ENCODE data around the gene LRRTM4.
"Not testable (repeated sequence)": the region's sequence is repeated elsewhere in the genome, so short reads cannot be mapped to it uniquely, and the experiment has no call there.

LRRTM4 gene

GRCh38 chr2:76839826-76840225 lies 682.4 kb downstream of the LRRTM4 start:
- DNase-seq: no peak

GRCh38 chr2:76829374-76830234 lies 692.6 kb downstream of the LRRTM4 start:
- no peak for DNase-seq

DNA sequence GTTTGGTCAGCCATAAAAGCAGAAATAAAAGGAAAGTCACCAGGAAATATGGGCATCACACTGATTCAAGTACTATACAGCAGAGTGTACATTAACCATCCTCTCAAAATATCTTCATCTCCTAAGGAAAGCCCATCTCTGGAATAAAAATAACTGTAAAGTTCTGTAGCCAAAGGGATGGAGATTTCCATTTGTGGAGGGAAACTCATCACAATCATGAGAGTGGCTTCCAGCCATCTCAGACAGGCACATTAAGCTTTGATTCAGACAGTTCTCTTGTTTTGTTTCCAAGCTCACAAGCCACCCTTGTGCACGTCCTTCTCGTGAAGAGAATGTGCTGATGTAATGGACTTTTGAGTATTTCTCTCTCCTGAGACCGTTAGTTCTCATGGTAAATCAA lies 695.5 kb downstream of the LRRTM4 start:
- DNase-seq: no peak

DNA sequence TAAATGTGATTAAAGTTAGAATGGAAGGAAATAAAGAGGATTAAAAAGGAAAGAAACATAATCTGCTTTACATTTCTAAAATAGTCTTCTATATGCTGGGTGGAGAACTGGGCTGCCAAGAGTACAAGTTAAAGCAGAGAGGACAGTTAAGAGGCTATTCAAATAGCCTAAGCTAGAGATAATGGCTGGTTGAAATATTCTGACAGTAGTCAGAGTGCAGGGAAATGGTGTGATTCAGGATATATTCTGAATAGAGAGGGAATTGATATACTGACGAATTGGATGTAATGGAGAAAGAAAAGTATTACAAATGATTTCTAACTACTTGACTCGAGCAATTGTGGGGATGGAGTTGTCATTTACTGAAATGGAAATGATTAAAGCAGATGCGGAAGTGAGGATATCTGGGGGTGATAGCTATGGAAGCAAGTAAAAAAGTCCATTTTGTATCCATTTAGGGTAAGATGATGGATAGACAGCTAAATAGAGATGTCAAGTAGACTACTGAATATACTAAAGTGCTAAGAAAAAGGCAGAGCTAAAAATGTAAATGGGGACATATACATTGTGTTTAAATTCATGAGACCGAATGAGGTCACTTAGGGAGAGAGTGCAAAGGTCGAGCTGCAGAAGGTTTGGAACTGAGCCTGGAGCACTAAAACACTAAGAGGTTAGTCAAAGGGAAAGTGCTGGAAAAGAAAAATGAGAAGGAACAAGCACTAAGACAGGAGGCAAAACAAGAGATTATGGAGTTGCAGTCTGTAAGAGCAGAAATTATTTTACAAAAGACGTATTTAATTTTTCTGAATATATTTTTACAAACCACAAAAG lies 696.8 kb downstream of the LRRTM4 start:
- no peak for DNase-seq

GRCh38 chr2:76821731-76822130 lies 700.4 kb downstream of the LRRTM4 start:
- DNase-seq: no peak

DNA sequence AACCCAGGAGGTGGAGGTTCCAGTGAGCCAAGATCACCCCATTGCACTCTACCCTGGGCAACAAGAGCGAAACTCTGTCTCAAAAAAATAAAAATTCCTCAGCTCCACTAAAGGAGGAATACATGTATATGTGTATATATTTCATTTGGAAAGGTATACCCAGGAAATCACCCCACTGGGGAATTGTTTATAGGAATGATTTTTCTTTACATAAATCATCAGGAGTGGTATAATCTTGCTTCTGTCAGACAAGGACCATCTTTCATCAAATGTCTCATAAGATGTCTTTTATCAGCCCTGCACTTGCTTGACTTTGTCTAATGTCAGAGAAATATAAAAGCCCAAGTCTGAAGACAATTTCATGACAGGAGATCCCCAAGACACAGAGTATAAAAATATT lies 709.1 kb downstream of the LRRTM4 start:
- DNase-seq: no peak

DNA sequence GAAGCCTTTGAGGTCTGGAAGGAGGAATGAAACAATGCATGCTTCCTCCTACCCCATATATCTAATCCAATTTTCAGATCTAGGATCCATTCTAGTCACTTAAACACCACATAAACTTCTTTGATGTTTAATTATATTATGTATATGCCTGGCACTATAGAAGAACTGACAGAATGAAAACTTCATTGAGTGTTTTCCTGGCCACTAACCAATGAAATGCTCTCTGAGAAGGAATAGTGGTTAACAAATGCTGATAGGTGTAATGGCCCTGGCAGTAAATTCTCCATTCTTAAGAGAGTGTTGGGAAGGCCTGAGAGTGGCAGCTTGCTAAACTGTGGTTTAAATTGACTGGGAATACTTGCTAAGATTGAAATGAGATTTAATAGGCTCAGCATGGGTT lies 710.0 kb downstream of the LRRTM4 start:
- no peak for DNase-seq

DNA sequence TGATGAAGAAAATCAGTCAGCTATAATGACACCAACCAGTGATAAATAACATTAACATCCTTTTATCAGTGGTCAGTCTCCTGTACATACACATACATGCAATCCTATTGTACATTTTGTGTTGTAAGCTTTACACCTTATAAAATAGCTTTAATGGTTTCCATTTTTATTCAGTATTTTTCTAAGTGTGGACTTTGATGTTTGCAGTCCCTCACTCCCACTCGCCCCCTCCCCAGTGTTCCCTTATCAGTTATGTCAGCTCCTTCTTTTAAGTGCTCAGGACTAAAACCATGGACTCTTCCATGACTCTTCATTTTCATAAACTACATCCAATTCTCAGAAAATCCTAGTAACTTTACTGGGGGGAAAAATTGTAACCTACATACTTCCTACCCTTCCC lies 713.0 kb downstream of the LRRTM4 start:
- no peak for DNase-seq

DNA sequence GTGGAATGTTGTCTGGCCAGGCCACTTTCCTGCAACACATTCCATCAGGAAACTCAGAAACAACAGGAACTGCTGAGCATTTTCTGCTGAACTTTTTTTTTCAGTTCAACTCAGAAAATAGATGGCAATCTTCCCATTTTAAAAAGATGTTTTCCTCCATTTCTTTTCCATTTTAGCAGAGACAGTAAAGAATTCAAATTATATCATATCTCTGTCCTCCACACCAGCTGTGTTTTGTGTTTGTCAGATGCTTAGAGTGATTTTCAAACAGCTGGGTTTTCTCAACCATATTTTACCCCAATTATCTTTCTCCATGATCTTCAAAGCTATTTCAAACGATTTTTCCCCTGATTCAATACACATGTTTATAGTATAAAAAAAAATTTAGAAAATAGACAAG lies 713.4 kb downstream of the LRRTM4 start:
- no peak for DNase-seq

DNA sequence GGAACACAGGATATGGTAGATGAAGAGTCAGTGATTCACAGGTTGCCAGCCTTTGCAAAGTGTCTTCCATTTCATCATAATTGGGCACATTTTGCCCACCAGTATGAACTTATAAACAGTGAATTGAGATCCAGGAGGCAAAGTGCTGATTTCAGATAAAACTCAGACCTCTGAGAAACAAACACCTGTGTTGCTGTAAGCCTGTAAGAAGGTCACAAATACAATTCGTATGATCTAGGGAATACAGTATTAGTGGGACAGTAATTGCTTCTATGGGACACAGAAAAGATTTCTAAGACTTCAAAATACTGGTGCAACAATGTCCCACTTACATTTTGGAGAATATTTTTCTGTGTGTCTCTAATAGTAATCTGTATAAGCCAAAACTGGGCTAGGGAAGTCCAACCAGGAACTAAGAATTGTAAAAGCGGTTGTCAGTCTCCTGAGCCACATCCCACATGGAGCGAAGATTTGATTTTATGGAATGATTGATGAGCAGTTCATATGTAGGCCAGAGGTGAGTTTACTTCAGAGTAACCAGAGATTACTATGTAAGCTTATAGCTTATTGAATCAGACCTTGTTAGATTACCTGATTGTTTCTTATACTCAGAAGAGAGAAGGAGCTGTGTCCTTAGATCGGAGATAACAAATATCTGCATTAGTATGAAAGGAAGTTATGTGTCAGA lies 728.4 kb downstream of the LRRTM4 start:
- DNase-seq: no peak

DNA sequence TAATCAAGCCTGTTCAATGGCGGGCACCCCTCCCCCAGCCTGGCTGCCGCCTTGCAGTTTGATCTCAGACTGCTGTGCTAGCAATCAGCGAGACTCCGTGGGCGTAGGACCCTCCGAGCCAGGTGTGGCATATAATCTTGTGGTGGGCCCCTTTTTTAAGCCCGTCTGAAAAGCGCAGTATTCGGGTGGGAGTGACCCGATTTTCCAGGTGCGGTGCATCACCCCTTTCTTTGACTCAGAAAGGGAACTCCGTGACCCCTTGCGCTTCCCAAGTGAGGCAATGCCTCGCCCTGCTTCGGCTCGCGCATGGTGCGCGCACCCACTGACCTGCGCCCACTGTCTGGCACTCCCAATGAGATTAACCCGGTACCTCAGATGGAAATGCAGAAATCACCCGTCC lies 740.9 kb downstream of the LRRTM4 start:
- not testable (repeated sequence) for DNase-seq

- DNase-seq: no peak
Measured at GRCh38 chr2:76763276-76763675, 758.9 kb downstream of the LRRTM4 start.

DNA sequence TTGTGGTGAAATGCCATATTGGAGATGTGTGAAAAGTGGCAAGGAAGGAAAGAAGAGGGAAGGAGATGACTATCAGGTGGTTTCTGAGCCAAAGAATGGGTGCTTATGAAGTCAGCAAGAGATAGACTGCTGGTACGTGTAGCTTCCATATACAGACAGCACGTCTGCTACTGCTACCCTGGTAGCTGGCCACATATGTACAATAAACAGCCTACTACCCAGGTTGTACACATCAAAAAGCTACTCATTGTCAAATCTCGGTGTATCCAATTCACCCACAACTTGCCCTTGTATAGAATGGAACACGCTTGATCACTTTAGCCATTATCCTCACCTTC lies 761.8 kb downstream of the LRRTM4 start:
- no peak for DNase-seq

DNA sequence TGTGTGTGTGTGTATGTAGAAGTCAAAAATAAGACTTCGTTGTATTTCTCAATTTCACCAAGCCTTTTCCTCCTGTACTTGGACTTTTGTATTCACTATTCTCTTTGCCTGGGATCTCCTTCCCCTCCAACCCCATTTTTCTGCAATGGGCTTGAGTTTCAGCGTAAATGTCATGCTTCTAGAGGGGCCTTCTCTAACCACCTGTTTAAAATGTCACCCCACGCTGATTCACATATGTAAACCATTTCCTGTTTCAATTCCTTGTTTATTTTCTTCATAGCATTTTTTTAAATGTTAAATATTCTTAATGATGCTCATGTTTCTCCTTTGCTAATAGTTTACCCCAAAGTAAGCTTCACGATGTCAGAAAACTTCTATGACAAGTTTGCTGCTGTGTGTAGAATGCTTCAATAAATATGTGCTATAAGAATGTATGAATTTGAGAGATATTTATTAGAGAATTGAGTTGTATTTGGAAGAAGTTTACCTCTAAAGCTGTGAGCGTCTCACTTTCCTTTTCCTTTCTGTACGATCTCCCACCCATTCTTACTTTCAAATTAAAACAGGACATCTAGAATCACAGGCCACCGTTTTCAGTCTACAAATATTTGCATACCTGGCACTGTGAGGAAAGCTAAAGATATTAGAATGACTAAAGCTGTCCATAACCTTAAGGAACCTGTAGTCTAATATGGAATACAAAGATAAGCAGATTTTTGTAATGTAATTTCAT lies 762.4 kb downstream of the LRRTM4 start:
- no peak for DNase-seq

- DNase-seq: no peak
Measured at GRCh38 chr2:76752506-76752905, 769.7 kb downstream of the LRRTM4 start.

DNA sequence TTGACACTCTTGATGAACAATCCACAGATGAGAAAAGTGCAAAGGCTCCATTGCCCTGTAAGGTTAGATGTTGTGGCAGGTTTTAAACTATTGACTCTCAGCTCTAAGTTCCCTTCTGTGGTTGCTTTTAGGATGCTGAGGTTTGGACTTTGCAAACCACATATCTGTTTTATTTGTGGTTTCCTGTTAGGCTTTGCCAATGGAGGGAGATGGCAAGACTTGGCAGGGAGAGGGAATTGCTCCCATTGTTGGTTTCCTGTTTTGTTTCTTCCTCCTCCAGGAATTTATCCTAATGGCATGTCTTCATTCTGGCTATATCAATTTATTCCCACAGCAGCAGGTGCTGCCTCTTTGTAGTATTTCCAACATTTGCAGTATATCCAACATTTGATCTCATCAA lies 772.3 kb downstream of the LRRTM4 start:
- no peak for DNase-seq

GRCh38 chr2:76748581-76749296 lies 773.4 kb downstream of the LRRTM4 start:
- DNase-seq: no peak

GRCh38 chr2:76745605-76746004 lies 776.6 kb downstream of the LRRTM4 start:
- DNase-seq: no peak

DNA sequence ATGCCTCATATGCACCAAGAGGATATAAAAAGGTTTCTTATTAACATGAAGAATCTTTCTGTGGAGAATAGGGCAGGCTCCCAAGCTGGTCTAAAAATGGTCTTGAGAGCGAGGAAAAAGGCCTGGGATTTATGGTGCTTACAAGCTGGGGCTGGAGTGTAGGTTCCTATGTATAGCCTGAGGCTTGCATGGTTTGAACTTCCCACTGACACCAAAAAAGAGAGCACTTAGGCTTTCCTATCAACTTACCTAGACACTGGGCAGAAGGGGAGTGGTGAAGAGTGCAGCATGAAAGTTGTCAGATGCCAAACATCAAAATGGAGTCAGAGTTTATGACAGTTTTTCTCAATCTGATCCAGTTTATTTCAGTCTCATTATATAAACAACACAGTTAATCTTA lies 784.6 kb downstream of the LRRTM4 start:
- DNase-seq: no peak

GRCh38 chr2:76733736-76734135 lies 788.4 kb downstream of the LRRTM4 start:
- no peak for DNase-seq

DNA sequence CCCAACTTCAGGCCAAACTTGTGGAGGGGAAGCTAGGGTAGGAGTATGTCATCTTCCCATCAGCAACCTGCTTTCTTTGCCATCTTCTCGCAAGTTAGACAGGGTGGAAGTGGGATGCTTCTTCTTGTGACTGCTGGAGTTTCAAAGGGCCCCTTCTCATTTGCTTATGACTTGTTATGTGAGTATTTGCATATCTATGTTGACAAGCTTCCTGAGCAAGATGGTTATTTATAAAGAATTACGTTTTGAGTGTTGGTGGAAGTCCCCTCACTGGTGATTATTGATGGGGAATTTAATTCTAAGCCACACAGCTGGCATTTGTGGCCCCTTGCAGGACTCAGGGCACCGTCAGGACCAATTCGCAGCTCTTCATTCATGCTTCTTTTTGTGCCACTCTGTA lies 791.0 kb downstream of the LRRTM4 start:
- no peak for DNase-seq

GRCh38 chr2:76730021-76730420 lies 792.2 kb downstream of the LRRTM4 start:
- no peak for DNase-seq

All from cerebellar nuclear complex (tissue), 1 donor.